PFSK-1 (cell line): ENCODE measurements around the gene TTLL13.

Experiments used
- FOXP2 ChIP-seq: optimal IDR thresholded peaks from 2 replicates; pipeline ENCODE3; 2011; ENCODE audit warnings: borderline replicate concordance, control low read depth, inconsistent platforms; ENCODE audit not compliant: insufficient read depth; ENCODE audit errors: extremely low read length, extremely low read depth
- POLR2AphosphoS5 ChIP-seq: IDR thresholded peaks from 2 replicates; pipeline ENCODE4 v1.6.1; 2012; ENCODE audit warnings: low read depth, mild to moderate bottlenecking, control low read depth, low read length, moderate library complexity
- SIN3A ChIP-seq: IDR thresholded peaks from 2 replicates; pipeline ENCODE4 v1.6.1; 2012; ENCODE audit warnings: mild to moderate bottlenecking, low read length, moderate library complexity, borderline replicate concordance; ENCODE audit not compliant: insufficient read depth
- TAF1 ChIP-seq: IDR thresholded peaks from 2 replicates; pipeline ENCODE4 v1.6.1; 2012; ENCODE audit warnings: low read length, control low read depth, borderline replicate concordance; ENCODE audit not compliant: insufficient read depth
- TF ChIP-seq, protein P1 (sequence below), 2 experiments: IDR thresholded peaks; 2 replicates each; pipeline versions ENCODE4 v1.6.1 to v1.8.0; 2011 to 2012; ENCODE audit warnings: low read depth in 2 of 2, low read length in 2 of 2, control low read depth in 1 of 2, inconsistent platforms in 1 of 2, mild to moderate bottlenecking in 1 of 2, moderate library complexity in 1 of 2; ENCODE audit not compliant: insufficient read depth in 1 of 2

Gene TTLL13

DNA sequence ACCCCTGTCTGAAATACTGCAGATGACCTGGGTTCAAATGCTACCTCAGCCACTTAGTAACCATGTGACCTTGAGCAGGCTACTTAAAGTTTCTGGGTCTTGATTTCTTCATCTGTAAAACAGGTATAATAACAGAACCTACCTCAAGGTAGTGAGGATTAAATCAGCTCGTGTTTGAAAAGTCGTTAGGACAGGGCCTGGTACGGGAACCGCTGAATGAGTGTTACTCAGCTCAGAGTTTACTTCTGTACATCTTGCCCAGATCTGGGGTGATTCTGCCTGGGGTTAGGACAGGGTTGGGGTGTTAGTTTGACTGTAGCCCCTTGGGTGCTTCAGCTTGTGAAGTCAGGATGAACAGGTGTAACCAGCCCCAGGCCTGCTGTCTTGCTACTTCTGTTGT, 46.4 kb upstream of the TTLL13 start:
- no peak for TF ChIP-seq FOXP2
- no peak for TF ChIP-seq POLR2AphosphoS5
- TF ChIP-seq SIN3A: no peak
- TF ChIP-seq, protein P1, sequence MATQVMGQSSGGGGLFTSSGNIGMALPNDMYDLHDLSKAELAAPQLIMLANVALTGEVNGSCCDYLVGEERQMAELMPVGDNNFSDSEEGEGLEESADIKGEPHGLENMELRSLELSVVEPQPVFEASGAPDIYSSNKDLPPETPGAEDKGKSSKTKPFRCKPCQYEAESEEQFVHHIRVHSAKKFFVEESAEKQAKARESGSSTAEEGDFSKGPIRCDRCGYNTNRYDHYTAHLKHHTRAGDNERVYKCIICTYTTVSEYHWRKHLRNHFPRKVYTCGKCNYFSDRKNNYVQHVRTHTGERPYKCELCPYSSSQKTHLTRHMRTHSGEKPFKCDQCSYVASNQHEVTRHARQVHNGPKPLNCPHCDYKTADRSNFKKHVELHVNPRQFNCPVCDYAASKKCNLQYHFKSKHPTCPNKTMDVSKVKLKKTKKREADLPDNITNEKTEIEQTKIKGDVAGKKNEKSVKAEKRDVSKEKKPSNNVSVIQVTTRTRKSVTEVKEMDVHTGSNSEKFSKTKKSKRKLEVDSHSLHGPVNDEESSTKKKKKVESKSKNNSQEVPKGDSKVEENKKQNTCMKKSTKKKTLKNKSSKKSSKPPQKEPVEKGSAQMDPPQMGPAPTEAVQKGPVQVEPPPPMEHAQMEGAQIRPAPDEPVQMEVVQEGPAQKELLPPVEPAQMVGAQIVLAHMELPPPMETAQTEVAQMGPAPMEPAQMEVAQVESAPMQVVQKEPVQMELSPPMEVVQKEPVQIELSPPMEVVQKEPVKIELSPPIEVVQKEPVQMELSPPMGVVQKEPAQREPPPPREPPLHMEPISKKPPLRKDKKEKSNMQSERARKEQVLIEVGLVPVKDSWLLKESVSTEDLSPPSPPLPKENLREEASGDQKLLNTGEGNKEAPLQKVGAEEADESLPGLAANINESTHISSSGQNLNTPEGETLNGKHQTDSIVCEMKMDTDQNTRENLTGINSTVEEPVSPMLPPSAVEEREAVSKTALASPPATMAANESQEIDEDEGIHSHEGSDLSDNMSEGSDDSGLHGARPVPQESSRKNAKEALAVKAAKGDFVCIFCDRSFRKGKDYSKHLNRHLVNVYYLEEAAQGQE (IDR thresholded peaks at IDR 0.05; ENCODE audit: insufficient read depth in 1 of 2, low read depth in 2 of 2, low read length in 2 of 2): no peak
- TF ChIP-seq TAF1: no peak

DNA sequence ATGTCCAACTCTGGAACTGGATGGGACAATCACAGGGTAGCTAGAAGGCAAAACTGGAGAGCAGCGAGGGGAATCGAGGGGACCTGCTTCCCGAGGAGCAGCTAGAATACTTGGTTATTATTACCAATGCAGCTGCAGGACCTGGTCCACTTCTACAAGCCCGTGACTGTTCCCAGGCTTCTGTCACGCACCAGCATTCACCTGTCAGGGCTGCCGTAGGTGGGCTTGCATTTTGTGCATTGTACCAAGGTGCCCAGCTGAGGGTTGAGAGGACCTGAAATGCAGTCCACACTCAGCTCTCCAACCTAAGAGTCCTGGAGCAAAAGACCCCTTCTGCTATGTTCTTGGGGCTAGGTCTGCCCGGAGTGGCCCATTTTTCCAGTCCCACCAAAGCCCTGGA, 45.9 kb upstream of the TTLL13 start:
- no peak for TF ChIP-seq POLR2AphosphoS5

DNA sequence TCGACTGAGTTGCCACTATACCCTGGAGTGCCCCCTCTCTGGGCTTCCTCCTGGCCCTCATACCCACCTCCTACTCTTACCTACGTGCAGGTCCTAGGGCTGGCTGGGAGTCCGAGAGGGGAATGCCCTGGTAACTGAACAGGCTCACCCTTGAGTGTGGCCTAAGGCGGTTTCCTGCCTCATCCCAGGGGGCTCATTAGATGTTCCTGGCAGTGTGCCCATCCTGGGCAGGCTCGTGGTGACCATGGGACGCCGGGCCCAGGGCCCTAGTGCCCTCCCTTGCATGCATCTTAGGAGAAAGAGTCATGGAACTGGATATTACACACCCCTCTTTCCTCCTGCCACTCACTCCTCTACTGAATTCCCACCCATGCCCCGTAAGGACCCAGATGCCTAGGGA, 45.4 kb upstream of the TTLL13 start:
- TF ChIP-seq POLR2AphosphoS5 (no peak), FOXP2 (no peak), TAF1 (no peak), SIN3A (no peak)
- TF ChIP-seq, protein P1 (IDR thresholded peaks at IDR 0.05; ENCODE audit: insufficient read depth in 1 of 2, low read depth in 2 of 2, low read length in 2 of 2): no peak

DNA sequence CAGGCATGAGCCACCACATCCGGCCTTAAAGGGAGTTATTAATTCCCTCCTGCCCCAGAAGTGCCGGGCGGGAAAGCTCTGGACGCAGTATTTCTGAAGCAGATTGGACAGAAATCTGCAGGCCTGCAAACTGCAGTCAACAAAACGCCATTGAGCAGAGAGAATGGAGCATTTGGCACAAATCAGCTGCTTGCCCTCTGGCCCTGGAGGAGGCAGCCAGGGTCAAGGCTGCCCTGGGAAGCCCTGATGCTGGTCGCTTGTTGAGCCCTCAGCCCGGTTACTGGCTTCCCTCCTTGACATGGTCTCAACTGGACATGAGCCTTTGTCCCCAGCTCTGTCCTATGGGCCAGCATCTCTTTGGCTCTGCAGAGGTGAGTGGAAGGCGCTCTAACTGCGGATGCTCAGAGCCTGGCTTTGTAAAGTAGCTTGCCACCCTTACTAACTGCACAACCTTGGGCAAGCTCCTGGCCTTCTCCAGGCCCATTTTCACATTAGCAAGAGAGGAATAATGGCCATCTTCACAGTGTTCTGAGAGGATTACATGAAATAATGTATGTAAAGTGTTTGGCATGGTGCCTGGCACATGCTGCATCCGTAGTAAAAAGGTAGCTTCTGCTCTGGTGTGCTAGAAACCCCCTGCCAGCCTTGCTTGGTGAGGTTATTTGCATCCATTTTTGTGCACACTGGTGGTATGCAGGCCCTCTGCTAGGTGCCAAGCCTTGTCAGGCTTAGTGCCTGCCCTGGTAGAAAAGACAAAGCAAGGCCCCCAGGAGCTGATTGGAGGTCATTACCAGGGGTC, 44.1 kb upstream of the TTLL13 start:
- TF ChIP-seq POLR2AphosphoS5: no peak
- TF ChIP-seq, protein P1 (IDR thresholded peaks at IDR 0.05; ENCODE audit: insufficient read depth in 1 of 2, low read depth in 2 of 2, low read length in 2 of 2): no peak
- TF ChIP-seq SIN3A: no peak
- no peak for TF ChIP-seq TAF1
- no peak for TF ChIP-seq FOXP2

DNA sequence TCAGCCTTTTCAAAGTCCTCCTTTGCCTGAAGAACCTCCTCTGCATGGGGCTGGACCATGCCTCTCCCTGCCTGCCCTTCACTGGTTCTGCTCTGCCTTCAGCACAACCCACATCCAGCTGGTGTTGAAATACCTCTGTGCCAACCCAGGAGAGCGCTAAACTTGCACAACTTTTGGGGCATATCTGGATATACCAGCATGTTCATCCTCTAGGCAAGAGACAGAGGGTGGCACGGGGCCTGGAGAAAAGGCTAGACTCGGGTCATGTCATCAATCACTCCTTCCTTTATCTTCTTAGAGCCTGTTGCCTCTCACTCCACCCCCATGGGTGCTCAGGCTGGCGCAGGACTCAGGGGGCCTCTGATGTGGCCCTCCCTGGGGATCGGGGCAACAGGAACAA, 43.5 kb upstream of the TTLL13 start:
- TF ChIP-seq, protein P1 (IDR thresholded peaks at IDR 0.05; ENCODE audit: insufficient read depth in 1 of 2, low read depth in 2 of 2, low read length in 2 of 2): no peak
- TF ChIP-seq SIN3A (no peak), FOXP2 (no peak), POLR2AphosphoS5 (no peak), TAF1 (no peak)
